HG03439 (cell line): ENCODE data around the gene CRTC1.

Experiments
- ATAC-seq: cut with Tn5 transposase; IDR thresholded peaks from one replicate; pipeline ENCODE4 v1.9.1; 2021; ENCODE audit warnings: mild to moderate bottlenecking, moderate library complexity; ENCODE audit not compliant: unreplicated experiment

Gene CRTC1

DNA sequence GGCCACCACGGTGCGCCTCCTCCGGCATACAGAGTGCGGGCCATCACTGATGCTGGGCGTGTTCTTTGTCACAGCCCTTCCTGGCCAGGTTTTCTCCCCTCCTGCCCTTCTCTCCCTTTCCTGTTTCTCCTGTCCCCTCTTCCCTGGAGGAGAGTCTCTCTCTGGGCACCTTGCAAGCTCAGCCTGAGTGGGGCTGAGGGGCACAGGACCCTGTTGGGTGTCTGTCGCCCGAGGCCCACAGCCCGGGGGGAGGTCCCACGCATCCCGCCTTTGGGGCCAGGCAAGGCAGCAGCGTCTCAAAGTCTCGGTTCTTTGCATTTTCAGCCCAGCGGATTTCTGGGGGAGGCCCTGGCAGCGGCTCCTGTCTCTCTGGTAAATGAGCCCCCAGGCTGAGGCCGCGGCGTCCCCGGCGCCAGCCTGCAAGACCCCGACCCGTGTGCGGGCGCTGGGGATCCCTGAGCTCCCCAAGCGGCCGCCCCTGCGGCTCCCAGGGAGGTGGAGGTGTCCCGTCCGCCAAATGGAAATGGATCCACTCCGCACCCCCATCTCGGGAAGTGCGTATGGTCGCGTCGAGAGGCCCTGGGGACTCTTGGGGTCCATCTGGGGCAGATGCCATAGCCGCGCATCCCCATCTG lies 60.4 kb downstream of the CRTC1 start:
- no peak for ATAC-seq

DNA sequence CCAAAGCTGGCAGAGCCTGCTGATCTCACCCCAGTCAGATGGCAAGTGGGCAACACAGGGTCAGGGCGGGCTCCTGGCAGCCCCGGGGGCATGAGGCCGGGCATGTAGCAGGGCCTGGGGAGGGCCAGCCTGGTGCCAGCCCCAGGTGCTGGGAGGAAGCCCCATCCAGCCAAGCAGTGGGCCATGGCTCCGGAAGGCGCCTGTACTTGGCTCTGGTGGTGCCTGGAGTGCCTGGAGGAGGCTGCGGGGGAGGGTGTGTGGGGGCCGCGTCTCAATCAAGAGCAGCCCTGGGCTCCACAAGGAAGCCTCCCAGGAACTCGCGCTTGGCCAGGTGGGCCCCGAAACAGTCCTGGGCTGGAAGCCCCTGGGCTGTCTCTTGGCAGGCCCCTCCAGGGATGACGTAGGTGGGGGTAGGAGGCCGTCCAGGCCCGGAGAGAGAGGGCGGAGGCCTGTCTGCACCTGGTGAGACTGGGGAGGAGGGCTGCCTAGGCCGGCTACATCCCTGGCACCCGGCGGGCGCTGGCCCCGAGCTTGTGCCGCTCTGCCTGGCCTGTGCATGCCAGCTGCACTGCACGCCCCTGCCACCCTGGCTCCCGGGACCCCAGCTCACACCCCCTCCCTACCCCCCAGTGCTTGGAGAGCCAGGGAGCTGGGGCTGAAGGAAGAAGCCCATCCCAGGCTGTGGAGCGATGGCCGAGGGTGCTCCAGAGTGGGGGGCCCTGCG lies 61.7 kb downstream of the CRTC1 start:
- ATAC-seq, result no peak

GRCh38 chr19:18745931-18746330 lies 62.5 kb downstream of the CRTC1 start:
- ATAC-seq, result no peak

- no peak for ATAC-seq
These were observed 63.2 kb downstream of the CRTC1 start for GRCh38 chr19:18746401-18747325.

GRCh38 chr19:18749362-18750231 lies 66.1 kb downstream of the CRTC1 start:
- ATAC-seq, result no peak

DNA sequence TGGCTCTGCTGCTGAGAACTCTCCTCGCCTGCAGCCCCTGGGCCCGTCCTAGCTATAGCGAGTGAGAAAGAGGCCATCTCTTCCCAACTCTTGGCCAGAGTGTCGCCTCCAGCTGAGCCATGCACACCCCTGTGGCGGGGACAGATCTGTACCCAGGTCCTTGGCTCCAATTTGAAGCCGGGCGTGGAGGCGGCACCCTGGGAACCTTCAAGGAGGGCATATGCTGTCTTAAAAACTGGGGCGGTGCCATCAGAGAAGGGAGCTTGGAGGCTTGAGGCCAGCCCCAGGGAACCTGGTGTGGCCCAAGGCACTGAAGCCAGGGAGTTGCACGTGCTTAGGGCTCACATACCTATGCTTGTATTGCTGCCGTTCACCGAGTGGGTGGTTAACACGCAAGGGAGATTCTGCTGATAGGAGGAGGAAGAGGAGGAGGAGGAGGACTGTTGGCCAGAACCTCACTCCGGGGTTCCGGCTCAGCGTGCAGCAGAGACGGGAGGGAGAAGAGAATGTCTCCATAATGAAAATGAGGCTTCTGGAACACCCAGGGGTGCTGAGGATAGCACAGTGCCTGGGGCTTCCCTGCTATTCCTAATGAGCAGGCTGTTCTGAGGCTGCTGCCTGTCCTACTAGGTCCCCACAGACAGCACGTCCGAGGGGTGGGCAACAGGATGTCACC lies 67.0 kb downstream of the CRTC1 start:
- no peak for ATAC-seq

DNA sequence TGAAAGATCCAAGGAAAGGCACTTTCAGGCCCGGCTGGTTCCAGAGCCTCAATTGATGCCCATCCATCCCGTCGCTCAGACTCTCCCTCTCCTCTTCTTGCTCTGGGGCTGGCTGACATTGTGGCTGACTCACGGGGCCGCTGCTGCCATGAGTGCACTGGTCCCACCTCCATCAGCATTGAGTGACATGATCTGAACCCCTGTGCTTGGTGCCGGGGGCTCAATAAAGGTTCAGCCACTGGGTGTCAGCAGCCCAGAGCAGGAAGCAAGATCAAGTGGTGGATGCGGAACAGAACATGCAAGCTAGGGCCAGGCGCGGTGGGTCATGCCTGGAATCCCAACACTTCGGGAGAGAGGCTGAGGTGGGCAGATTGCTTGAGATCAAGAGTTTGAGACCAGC lies 68.1 kb downstream of the CRTC1 start:
- ATAC-seq, result no peak

GRCh38 chr19:18754501-18754900 lies 71.0 kb downstream of the CRTC1 start:
- no peak for ATAC-seq

DNA sequence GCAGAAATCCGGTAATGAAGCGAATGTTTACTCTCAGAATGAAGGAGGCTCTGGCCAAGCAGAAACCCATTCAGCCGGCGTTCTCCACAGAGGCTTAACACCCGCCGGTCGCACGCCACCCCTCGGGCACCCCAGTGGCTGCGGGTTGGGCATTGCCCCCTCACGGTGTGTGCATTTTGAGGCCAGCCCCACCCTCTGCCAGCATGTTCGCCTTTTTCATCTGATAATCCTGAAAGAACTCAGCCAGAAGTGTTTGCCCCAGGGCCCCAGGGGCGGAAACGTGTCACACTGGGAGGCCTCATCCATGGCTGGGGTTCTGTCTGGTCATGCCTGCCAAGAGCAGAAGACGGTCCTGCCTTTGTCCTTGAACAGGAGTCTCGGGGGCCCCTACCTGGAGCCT lies 73.4 kb downstream of the CRTC1 start:
- no peak for ATAC-seq

- no peak for ATAC-seq
These were observed 76.0 kb downstream of the CRTC1 start for GRCh38 chr19:18759304-18759994.

DNA sequence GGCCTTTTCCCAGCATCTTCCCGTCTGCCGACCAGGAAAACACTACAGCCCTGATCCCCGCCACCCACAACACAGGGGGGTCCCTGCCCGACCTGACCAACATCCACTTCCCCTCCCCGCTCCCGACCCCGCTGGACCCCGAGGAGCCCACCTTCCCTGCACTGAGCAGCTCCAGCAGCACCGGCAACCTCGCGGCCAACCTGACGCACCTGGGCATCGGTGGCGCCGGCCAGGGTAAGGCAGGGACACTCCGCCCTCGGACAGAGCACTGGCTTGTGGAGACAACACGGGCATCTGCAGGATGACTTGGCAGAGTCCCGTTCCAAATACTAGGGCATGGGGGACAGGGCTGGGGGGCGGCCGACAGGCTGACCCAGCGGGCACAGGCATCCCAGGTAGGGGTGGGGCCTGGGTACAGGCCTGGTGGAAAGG lies 76.5 kb downstream of the CRTC1 start:
- ATAC-seq, result no peak

GRCh38 chr19:18760440-18761383 lies 77.2 kb downstream of the CRTC1 start:
- ATAC-seq, result no peak

DNA sequence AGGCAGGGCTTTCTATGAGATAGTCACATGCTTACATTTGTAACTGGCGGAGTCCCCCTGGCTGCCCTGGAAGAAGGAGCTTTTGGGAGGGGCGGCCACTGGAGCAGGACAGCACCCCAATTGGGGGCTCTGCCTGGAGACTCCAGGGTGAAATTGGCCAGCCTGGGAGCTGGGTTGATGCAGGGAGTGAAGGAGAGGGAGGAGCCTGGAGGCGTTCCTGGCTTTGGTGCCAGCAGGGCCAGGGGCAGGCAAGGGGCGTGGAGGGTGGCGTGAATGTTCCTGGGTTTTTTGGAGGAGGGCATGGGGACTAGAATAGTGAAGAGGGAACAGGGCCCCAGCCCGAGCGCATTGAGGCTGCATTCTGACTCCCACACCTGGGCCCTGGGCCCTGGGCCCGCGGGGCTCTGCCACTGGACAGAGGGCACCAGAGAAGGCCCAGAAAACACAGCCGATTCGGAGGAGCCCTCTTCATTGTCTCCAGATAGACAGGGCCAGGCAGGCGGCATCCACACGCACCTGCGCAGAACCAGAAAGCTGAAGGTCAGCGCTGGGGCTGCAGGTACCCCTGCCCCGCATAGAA lies 78.1 kb downstream of the CRTC1 start:
- no peak for ATAC-seq

- ATAC-seq, result no peak
These were observed 78.9 kb downstream of the CRTC1 start for GRCh38 chr19:18762125-18763023.

DNA sequence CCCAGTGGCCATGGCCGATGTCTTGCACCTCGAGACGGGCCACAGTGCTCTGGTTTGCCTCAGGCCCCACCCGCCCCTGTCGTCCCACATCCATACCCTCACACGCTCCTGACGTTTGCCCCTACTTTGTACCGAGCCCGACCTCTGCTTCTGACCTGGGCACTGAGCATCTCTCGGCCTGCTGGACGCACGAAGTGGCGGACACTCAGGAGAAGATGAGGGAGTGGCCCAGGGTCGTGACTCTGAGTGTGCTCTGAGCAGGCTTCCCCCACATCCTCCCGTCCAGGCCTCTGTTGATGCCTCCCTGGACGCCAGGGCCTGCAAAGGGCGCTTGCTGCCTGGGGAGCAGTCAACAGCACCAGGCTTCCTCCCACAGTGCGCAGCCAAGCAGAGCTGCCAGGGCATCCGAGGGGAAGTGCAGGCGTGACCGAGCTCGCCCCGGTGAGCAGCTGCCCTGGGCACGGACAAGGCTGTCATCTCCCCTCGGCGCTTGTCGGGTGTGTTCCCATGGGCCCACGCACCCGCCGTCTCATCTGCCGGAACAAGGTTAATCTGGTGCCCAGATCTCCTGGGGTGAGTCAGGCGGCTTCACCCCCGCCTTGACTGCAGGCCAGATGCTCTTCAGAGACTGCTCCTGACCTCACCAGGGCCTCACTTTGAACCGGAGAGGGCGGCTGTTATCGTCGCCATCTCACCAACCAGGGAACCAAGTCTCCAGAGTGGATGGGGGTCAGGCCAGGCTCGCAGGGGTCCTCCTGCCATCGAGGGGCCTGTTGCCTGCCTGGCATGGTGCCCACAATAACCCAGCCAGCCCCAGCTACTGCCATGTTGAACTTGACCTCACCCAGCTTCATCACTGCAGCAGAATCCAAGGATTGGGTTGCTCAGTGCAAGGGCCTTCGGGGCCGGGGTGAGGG lies 80.5 kb downstream of the CRTC1 start:
- ATAC-seq, result no peak

DNA sequence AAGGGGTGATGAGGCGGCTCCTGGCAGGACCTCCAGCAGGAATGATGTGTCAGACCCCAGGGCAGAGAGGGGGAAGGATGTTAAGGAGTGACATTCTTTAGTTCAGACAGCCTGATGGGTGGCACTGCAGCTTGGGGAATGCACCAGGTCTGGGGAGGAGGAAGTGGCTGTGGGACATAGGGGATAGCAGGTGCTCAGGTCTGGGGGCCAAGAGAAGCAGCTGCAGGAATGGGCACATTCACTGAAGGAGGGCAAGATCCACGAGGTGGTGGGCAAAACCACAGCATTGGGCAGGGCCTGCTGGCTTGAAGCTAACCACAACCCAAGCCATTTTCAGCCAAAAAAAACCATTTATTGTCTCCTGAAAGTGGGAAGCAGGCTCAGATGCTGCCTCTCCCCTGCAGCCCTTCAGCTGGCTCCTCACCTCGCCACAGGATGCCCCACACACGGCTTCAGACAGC lies 81.1 kb downstream of the CRTC1 start:
- ATAC-seq, result no peak
